ENCODE data around the gene EPM2AIP1. TPM values are rescaled to one million over a fixed set of nuclear protein-coding genes. Genes with fewer than 3 reads are reported as not detected.

The EPM2AIP1 gene
- total RNA-seq, 1 experiment from 2014 or later = 8.7 TPM

DNA sequence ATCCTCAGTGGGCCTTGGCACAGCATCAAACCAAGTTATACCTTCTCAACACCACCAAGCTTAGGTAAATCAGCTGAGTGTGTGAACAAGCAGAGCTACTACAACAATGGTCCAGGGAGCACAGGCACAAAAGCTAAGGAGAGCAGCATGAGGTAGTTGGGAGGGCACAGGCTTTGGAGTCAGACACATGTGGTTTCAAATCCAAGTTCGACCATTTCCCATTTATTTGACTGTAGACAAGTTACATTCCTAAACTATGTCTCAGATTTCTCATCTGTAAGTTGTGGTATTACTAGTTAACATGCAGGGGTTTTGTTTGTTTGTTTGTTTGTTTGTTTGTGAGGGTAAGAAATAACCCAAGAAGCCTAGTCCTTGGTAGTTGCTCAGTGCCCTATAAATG is 47.3 kb upstream of the EPM2AIP1 start:
- H3K9me3 ChIP-seq (ENCODE audit: control insufficient read depth in 1 of 2, insufficient read depth in 1 of 2, low read depth in 1 of 2, low read length in 2 of 2) = peaks cover 3 to 6% of the 10 kb centered on the region in 2 experiments; a peak in 3 of 4 replicates
- H3K4me1 ChIP-seq (ENCODE audit: control insufficient read depth in 1 of 2, insufficient read depth in 2 of 2, low read length in 2 of 2) = no peaks in the 10 kb centered on the region
- ATAC-seq (no peak), DNase-seq (ENCODE audit: low read depth, low spot score) (no peak)
- POLR2A ChIA-PET = interaction anchor here (0.6 kb wide), 1 partner anchor 507 kb away, joined by 3 read pairs; no protein-coding TSS in a partner anchor
- no peak overlapping the region for H3K4me3 ChIP-seq (replicated peaks in 1 of 2; ENCODE audit: low read depth in 1 of 2, low read length in 2 of 2)
- H3K9me2 ChIP-seq (ENCODE audit: insufficient read depth) = no peaks in the 10 kb centered on the region
- intact Hi-C loops (cut with micrococcal nuclease) = no loop called here
- H3K4me2 ChIP-seq (ENCODE audit: low read length) = no peak overlapping the region
- no peaks in the 10 kb centered on the region for H4K20me1 ChIP-seq (ENCODE audit: insufficient read depth)
- no peak overlapping the region for H3K27ac ChIP-seq (ENCODE audit: low read depth, low read length)
- no peaks in the 10 kb centered on the region for H3K27me3 ChIP-seq (ENCODE audit: insufficient read depth, low read length)
- H2AFZ ChIP-seq (ENCODE audit: low read depth, low read length, poor library complexity, severe bottlenecking) = no peak overlapping the region
- H3K9ac ChIP-seq (ENCODE audit: low read length) = no peak overlapping the region
- RAD21 ChIA-PET (ENCODE audit: low non-redundant PET in 1 of 2, low total read pairs in 2 of 2, uncharacterized antibody in 2 of 2, unreplicated experiment in 2 of 2) = no interaction called here
- H3K79me2 ChIP-seq (ENCODE audit: insufficient read depth, low read length) = no peaks in the 10 kb centered on the region
- BruUV-seq (replicated peaks) = no TSS peak
- peaks cover 15 to 43% of the 10 kb centered on the region in 2 experiments; a peak in 3 of 4 replicates for H3K36me3 ChIP-seq (ENCODE audit: control insufficient read depth in 1 of 2, insufficient read depth in 2 of 2, low read length in 2 of 2)
- TF ChIP-seq POLR2AphosphoS5 (IDR thresholded peaks at IDR 0.05; ENCODE audit: low read depth, low read length) (no peak), POLR2A (IDR thresholded peaks at IDR 0.05; ENCODE audit: borderline replicate concordance, extremely low read depth, insufficient read depth, insufficient read length) (no peak), CEBPB (IDR thresholded peaks at IDR 0.05; ENCODE audit: low read depth) (no peak), EZH2phosphoT487 (IDR thresholded peaks at IDR 0.05; ENCODE audit: borderline replicate concordance) (no peak), RAD21 (IDR thresholded peaks at IDR 0.05; ENCODE audit: low read depth) (no peak), SIN3A (IDR thresholded peaks at IDR 0.05; ENCODE audit: low read depth) (no peak)
- TF ChIP-seq, protein P1, sequence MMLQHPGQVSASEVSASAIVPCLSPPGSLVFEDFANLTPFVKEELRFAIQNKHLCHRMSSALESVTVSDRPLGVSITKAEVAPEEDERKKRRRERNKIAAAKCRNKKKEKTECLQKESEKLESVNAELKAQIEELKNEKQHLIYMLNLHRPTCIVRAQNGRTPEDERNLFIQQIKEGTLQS (IDR thresholded peaks at IDR 0.05) = no peak
- TF ChIP-seq, protein P2, sequence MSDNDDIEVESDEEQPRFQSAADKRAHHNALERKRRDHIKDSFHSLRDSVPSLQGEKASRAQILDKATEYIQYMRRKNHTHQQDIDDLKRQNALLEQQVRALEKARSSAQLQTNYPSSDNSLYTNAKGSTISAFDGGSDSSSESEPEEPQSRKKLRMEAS (IDR thresholded peaks at IDR 0.05) = no peak
- TF ChIP-seq, protein P3, sequence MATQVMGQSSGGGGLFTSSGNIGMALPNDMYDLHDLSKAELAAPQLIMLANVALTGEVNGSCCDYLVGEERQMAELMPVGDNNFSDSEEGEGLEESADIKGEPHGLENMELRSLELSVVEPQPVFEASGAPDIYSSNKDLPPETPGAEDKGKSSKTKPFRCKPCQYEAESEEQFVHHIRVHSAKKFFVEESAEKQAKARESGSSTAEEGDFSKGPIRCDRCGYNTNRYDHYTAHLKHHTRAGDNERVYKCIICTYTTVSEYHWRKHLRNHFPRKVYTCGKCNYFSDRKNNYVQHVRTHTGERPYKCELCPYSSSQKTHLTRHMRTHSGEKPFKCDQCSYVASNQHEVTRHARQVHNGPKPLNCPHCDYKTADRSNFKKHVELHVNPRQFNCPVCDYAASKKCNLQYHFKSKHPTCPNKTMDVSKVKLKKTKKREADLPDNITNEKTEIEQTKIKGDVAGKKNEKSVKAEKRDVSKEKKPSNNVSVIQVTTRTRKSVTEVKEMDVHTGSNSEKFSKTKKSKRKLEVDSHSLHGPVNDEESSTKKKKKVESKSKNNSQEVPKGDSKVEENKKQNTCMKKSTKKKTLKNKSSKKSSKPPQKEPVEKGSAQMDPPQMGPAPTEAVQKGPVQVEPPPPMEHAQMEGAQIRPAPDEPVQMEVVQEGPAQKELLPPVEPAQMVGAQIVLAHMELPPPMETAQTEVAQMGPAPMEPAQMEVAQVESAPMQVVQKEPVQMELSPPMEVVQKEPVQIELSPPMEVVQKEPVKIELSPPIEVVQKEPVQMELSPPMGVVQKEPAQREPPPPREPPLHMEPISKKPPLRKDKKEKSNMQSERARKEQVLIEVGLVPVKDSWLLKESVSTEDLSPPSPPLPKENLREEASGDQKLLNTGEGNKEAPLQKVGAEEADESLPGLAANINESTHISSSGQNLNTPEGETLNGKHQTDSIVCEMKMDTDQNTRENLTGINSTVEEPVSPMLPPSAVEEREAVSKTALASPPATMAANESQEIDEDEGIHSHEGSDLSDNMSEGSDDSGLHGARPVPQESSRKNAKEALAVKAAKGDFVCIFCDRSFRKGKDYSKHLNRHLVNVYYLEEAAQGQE (IDR thresholded peaks at IDR 0.05; ENCODE audit: low read depth) = no peak
- CTCF ChIA-PET = no interaction called here
